HG03460 (cell line): ENCODE measurements around the gene KCNH2.
"Not testable (repeated sequence)": the region's sequence is repeated elsewhere in the genome, so short reads cannot be mapped to it uniquely, and the experiment has no call there.

Experiments used
- ATAC-seq: cut with Tn5 transposase; IDR thresholded peaks from one replicate; pipeline ENCODE4 v1.9.1; 2021; ENCODE audit not compliant: unreplicated experiment

Gene KCNH2, protein sequence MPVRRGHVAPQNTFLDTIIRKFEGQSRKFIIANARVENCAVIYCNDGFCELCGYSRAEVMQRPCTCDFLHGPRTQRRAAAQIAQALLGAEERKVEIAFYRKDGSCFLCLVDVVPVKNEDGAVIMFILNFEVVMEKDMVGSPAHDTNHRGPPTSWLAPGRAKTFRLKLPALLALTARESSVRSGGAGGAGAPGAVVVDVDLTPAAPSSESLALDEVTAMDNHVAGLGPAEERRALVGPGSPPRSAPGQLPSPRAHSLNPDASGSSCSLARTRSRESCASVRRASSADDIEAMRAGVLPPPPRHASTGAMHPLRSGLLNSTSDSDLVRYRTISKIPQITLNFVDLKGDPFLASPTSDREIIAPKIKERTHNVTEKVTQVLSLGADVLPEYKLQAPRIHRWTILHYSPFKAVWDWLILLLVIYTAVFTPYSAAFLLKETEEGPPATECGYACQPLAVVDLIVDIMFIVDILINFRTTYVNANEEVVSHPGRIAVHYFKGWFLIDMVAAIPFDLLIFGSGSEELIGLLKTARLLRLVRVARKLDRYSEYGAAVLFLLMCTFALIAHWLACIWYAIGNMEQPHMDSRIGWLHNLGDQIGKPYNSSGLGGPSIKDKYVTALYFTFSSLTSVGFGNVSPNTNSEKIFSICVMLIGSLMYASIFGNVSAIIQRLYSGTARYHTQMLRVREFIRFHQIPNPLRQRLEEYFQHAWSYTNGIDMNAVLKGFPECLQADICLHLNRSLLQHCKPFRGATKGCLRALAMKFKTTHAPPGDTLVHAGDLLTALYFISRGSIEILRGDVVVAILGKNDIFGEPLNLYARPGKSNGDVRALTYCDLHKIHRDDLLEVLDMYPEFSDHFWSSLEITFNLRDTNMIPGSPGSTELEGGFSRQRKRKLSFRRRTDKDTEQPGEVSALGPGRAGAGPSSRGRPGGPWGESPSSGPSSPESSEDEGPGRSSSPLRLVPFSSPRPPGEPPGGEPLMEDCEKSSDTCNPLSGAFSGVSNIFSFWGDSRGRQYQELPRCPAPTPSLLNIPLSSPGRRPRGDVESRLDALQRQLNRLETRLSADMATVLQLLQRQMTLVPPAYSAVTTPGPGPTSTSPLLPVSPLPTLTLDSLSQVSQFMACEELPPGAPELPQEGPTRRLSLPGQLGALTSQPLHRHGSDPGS

DNA sequence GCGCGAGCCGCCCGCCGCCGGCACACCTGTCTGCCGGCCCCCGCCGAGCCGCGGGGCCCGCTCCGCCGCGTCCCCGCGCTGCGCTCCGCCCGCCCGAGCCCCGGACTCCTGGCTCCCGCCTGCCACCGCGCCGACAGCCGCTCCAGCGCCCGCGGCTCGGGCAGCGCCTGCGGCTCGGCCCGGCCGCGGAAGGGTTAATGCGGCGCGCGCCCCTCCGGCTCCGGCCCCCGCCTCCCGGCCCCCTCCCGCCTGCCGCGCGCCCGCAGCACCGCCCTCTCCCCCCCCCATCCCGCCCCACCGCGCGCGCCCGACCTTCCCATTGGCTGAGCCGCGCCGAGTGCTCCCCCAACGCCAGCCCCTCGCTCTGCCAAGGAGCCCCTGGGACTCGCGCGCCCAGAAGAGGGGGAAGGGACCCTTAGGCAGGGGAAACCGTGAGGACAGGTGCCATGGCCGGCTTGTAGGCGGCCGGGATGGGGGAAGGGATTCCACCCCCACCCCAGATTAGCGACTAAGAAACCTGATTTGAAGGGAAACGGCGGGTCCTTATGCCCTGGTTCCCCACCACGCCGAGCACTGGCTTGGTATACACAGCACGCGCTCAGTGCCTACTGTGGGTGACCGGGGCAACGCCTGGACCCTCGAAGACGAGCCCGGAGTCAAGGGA, at the start of gene KCNH2:
Gene KCNH2, minus strand, starts transcription at position 196 of the 664 bp plus-strand sequence. CDS start 408 bp downstream, outside the sequence.
- no peak for ATAC-seq

DNA sequence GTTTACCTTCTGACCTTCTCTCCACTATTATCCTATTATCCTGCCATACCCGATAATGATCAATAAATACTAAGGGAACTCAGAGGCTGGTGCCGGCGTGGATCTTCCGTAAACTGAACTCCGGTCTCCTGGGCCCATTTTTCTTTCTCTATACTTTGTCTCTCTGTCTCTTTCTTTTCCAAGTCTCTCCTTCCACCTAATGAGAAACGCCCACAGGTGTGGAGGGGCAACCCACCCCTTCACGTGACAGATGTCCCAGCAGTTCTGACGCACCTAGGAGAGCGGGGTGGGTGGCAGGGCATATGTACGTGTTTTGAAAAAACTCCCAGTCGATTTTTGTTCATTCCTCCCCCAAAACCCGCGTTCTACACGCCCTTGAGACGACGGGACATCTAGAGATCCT, 49.6 kb upstream of the KCNH2 start:
- ATAC-seq: peak; percentile 2

DNA sequence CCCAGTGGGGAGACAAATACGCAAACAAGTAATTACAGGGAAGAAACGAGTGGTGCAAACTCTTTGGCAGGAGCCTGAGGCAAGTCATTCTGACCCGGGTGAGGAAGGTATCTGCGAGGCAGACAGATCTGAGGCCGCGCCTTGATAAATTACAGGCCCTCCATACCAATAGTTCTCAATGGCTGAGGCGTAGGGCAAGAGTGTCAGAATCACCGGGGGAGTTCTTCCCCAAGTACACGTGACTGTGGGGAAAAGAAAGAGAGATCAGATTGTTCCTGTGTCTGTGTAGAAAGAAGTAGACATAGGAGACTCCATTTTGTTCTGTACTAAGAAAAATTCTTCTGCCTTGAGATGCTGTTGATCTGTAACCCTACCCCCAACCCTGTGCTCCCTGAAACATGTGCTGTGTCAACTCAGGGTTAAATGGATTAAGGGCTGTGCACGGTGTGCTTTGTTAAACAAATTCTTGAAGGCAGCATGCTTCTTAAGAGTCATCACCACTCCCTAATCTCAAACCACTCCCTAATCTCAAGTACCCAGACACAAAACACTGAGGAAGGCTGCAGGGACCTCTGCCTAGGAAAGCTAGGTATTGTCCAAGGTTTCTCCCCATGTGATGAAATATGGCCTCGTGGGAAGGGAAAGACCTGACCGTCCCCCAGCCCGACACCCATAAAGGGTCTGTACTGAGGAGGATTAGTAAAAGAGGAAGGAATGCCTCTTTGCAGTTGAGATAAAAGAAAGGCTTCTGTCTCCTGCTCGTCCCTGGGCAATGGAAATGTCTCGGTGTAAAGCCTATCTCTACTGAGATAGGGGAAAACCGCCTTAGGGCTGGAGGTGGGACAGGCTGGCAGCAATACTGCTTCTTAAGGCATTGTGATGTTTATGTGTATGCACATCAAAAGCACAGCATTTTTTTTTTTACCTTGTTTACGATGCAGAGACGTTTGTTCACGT, 48.9 kb upstream of the KCNH2 start:
- ATAC-seq: not testable (repeated sequence)

DNA sequence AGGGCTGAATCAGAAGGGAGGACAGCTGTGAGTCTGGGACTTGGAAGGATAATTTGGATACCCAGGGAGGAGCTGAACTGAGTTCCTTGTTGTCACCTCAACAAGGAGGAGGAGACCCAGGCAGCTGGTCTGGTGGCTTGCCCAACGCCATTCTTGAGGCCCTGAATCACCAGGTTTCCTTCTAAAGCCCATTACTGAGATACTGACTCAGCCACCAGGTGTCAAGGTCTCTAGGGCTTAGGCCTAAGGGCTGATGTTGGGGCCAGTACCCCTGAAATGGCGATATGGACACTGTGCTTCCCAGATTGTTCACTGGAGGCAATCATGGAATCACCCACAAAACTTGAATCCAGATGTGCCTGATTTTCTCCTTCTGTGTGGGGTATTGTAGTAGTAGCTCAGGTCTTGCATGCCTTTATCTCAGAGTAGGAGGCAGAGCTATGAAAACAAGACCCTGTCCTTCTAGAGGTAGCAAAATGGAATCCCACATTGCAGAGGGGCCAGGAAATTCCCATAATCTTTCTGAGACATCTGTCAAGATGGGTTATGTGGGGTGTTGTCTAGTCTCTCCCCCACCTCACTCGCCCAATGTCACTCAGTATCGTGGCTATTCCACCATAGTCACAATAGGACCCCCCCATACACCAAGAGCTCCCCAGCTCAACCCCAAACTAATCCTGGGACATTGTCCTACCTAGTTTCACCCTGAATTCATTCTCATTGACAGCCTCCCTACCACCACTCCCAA, 48.0 kb upstream of the KCNH2 start:
- no peak for ATAC-seq

DNA sequence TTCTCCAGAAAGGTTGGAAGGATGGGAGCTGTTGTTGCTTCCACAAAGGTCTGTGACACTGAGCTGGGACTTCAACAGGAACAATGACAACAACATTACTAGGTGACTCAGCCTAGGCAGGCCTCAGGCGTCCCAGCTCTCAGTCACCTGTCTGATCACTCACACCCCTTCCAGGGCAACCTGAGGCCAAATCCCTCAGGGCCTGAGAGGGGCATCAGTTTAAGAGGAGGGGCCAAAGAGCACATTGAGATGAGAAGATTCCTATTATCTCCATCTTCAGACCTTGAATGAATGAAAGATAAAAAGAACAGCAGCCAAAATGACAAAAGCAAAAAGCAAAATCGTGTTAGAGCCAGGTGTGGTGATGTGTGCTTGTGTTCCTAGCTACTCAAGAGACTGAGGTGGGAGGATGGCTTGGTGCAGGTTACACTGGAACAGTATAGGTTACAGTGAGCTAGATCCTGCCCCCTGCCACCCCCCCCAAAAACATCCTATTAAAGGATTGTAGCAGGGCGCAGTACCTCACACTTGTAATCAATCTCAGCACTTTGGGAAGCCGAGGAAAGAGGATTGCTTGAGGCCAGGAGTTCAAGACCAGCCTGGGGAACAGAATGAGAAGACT, 46.4 kb upstream of the KCNH2 start, which contains the start of gene ATG9B:
Gene ATG9B, minus strand, starts transcription at position 60 of the 622 bp plus-strand sequence. CDS start 71 bp downstream, outside the sequence.
- no peak for ATAC-seq

DNA sequence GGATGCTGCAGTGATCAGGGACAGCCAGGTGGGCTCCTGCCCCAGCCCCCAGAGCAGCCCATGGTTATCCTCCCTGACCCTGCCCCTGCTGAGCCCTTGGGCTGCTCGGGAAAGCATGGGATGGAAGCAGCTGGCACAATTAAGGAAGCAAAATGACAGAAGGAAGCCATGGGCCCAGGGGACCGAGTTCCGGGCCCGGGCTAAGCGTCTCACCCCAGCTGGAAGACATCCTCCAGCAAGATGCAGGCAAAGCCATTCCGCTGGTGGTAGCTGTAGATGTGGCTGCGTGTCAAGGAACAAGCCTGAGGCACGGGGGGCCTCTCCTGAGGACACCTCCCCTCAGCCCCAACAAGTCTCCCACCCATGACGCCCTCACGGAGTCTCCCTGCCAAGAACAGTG, 45.1 kb upstream of the KCNH2 start:
- ATAC-seq: no peak

DNA sequence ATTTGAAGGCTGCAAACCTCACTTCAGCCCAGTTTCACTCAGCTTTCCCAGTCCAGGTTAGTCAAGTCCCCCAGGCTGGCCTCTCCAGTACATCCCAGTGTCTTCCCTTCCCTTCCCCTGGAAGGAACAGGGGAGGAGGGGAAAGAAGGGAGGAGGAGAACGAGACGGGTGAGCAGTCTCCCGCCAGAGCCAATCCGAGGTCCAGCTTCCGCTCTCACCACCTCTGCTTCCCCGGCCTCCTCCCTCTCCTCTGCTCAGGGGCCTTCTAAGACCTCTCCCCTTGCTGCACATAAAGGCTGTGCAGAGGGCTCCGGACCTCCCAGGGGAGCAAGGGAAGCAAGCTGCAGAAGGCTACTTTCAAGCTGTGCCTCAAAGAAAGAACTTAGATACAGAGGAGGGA, 42.1 kb upstream of the KCNH2 start:
- ATAC-seq: no peak

DNA sequence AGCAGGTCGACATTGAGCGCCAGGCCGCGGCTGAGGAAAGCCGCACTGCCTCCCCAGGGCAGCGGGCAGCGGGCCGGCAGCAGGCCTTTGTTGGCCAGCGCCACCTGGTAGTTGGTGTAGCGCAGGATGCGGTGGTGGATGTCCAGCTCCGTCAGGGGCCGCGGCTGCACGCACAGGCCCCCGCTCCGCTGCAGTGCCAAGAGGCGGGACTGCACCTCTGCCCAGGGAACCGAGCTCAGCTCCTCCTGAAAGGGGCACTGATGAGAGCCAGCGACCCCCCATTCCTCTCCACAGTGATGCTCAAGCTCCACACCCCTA, 41.0 kb upstream of the KCNH2 start:
- no peak for ATAC-seq

DNA sequence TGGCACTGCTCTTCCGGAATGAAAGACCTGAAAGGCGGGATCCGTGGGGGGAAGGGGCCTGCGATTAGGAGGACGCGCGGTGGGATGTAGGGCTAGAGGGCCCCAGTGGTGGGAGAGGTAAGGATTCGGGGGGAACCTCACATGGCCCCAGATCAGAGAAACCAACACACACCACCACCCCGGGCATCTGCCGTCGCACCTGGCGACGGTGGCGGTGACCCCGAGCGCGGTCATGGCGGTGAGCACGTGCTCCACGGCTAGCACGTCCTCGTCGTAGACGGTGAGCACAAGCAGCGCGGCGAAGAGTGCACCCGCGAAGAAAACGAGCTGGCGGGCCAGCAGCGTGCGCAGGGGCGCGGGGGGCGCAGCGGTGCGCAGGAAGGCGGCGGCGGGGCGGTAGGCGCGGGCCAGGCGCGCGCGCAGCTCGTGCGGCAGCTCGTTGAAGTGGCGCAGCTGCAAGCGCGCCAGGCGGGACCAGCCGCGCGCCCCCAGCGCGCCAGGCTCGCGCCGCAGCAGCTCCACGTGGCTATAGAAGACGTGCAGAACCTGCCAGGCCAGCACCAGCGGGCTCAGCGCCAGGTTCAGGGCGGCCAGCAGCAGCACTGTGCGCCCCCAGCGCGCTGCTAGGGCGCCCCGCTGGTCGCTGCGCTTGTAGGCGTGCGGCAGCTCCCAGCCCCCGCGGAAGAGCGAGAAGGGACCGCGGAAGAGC, 40.5 kb upstream of the KCNH2 start:
- ATAC-seq: no peak

DNA sequence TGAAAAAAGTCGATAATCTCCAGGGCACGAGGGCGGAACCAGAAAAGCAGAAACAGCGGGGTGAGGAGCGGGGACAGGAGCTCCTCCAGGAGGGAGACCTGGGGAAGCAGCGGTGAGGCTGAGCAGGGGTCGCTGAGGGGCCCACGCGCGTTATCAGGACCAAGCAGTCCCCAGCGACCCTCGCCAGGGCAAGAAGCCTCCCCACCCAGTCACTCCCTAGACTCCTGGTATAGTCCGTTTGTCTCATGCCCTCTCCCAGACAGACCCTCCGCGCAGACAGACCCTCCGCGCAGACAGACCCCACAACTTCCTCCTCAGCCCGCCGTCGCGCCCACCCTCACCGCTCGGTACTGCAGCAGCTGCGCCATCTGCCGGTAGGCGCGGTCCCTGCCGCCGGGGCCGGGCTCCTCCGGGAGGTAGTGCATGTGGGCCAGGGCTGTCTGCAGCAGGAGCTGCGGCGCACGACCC, 39.9 kb upstream of the KCNH2 start:
- peak; percentile 46 for ATAC-seq

DNA sequence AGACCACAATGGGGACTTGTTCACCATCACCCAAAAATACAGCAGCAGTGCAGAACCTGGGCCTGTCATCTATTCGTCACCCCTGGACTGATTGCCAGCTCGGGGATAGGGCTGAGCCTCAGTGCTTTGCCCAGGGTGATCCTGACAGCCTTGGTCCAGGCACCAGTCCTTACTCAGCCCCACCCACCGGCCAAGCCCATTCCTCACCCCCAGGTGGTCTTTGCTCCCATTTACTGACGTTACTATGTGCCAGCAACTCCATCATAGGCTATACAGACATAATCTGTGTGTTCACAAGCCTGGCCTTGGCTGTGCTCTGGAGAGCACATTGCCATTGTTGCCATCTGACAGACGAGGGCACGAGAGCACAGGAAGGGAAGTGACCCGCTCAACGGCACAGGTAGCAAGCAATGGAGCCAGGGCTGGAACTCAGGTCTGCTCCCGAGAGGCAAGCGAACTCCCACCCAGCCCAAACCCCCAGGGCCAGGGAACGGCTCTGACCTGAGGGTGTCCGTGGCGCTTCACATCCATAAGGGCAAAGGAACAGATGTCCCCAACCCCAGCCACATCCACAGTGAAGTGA, 39.3 kb upstream of the KCNH2 start:
- ATAC-seq: no peak

DNA sequence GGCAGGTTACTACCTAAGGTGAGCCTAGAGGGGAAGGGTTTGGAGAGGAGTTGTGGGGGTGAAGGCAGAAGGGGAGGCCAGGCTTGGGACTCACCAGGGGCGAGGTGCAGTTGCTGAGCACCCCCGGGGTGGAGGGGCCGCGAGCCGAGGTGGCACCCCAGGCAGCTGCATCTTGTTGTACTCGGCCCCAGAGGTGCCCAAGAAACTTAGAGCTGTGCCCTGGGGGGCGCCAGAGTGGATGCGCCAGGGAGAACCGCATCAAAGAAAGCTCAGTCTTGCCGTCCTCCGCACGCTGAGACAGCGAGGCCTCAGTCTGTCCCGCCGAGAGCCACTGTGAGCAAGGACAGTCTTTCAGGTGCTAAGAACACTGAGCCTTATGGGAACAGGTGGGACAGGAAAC, 38.8 kb upstream of the KCNH2 start:
- ATAC-seq: no peak

DNA sequence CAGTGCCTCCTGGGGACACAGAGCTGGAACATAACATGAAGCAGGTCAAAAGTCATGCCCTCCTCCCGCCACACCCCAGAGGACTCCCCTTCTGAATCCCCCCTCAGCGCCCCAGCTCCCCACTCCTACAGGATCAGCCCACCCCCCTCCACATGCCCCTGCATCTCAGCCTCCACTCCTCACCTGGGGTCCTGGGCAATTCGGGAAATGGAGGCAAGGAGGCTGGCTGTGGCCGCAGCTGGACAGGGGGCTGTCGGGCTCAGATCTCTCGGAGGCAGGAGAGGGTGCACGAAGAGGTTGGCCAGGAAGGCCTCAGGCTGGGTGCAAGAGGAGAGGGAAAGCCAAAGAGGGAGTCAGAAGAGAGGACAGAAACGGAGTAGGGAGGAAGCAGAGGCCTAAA, 38.4 kb upstream of the KCNH2 start:
- no peak for ATAC-seq

DNA sequence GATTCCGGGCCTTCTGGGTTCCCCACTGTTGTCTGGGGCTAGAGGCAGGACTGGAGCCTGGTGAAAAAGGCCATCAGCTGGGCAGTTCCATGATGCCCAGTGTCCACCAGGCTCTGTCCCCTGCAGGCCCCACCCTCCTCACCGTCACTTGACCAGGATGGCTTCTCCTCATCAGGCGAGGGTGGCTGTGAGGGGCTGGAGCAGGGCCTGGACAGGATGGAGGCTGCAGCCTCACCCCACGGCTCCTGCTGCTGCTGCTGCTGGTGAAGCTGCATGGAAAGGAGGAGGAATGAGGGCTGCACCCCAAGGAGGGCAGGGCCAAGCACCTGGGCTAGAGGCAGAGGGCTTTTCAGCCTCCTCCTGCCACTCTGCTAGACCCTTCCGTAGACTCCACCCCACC, 37.8 kb upstream of the KCNH2 start:
- ATAC-seq: no peak

DNA sequence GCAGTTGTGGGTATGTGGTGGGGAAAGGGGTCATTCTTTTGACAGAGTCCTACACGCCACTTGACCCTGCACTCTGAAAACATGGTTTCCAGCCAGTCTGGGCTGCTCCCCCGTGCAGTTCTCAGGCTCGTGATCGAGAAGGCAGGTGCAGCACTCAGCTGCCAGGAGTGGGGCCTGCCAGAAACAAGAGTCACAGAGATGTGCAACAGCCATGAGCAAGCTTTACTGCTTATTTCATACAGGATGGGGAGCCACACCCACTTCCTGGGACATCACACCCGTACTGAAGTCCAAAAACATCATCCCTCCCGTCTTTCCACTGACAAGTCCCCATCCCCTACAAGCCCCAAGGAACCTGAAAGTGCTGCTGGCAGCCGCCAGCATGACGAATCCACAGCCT, 36.8 kb upstream of the KCNH2 start:
- no peak for ATAC-seq

DNA sequence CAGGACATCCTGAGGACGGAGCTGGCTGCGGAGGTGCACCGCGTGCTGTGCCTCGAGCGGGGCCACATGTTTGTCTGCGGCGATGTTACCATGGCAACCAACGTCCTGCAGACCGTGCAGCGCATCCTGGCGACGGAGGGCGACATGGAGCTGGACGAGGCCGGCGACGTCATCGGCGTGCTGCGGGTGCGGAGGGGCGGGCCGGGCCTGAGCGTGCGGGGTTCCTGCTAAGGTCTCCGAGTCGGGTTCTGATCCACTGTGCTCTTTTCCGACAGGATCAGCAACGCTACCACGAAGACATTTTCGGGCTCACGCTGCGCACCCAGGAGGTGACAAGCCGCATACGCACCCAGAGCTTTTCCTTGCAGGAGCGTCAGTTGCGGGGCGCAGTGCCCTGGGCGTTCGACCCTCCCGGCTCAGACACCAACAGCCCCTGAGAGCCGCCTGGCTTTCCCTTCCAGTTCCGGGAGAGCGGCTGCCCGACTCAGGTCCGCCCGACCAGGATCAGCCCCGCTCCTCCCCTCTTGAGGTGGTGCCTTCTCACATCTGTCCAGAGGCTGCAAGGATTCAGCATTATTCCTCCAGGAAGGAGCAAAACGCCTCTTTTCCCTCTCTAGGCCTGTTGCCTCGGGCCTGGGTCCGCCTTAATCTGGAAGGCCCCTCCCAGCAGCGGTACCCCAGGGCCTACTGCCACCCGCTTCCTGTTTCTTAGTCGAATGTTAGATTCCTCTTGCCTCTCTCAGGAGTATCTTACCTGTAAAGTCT, 35.8 kb upstream of the KCNH2 start:
- ATAC-seq: no peak

DNA sequence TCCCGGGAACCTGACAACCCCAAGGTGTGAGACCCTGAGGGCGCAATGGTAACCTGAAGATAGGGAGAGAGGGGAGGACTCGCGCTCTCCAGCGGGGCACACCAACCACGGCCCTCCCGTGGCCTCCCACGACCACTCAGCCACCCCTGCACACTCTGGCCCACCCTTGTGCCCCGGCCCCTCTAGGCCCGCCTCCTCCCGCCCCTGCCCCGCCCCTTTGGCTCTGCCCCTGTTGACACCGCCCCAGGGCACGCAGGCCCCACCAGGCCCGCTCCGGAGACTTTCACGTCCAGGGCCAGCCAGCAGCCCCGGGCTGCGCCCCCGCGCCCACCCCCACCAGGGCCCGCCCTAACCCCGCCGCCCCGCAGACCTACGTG, 35.2 kb upstream of the KCNH2 start:
- no peak for ATAC-seq
